K562 (cell line): ENCODE data around the gene CHTOP. TPM values are rescaled to one million over a fixed set of nuclear protein-coding genes. Genes with fewer than 3 reads are reported as not detected.
A peak's percentile ranks its signal among the peaks of the same experiment; 100 is the strongest.

ENCODE experiments used
- ETV1 ChIP-seq: fragments of 450-650 bp; conservative IDR thresholded peaks from 2 replicates; pipeline ENCODE4 v1.6.1; 2016; ENCODE audit warnings: missing genetic modification characterization, control low read depth, low read depth, missing compliant biosample characterization
- GABPB1 ChIP-seq: sonication (generic); formaldehyde crosslinking; IDR thresholded peaks from 2 replicates; pipeline ENCODE4 v1.8.0; 2022; ENCODE audit warnings: mild to moderate bottlenecking, missing genetic modification reagents
- HCFC1 ChIP-seq: IDR thresholded peaks from 2 replicates; pipeline ENCODE4 v1.6.1; 2012; ENCODE audit warnings: low read depth, low read length, improper control_type of control experiment
- HSF4 ChIP-seq: fragments of 250-450 bp; sonication (Bioruptor Pico); IDR thresholded peaks from 2 replicates; pipeline ENCODE4 v2.1.2; 2022; ENCODE audit warnings: mild to moderate bottlenecking, moderate library complexity, borderline replicate concordance
- ILK ChIP-seq: fragments of 450-650 bp; IDR thresholded peaks from 2 replicates; pipeline ENCODE4 v1.6.1; 2016; ENCODE audit warnings: missing genetic modification characterization, low read depth, mild to moderate bottlenecking, missing compliant biosample characterization, moderate library complexity, borderline replicate concordance
- KDM2B ChIP-seq: fragments of 250-450 bp; sonication (Bioruptor Pico); IDR thresholded peaks from 2 replicates; pipeline ENCODE4 v1.8.0; 2021; ENCODE audit warnings: mild to moderate bottlenecking, moderate library complexity
- KLF1 ChIP-seq: fragments of 450-650 bp; IDR thresholded peaks from 2 replicates; pipeline ENCODE4 v1.6.1; 2016; ENCODE audit warnings: missing genetic modification characterization, missing compliant biosample characterization
- MCM5 ChIP-seq: fragments of 450-650 bp; IDR thresholded peaks from 2 replicates; pipeline ENCODE4 v1.6.1; 2016; ENCODE audit warnings: low read depth
- MTA2 ChIP-seq: fragments of 450-650 bp; IDR thresholded peaks from 2 replicates; pipeline ENCODE4 v1.6.1; 2016; ENCODE audit warnings: low read depth
- PHTF2 ChIP-seq: fragments of 250-450 bp; sonication (Bioruptor Pico); IDR thresholded peaks from 2 replicates; pipeline ENCODE4 v1.5.0; 2021; ENCODE audit warnings: mild to moderate bottlenecking
- RHOXF2B ChIP-seq: fragments of 250-450 bp; sonication (Bioruptor Pico); conservative IDR thresholded peaks from 2 replicates; pipeline ENCODE4 v1.5.1; 2021
- SIX5 ChIP-seq, 2 experiments: IDR thresholded peaks; 2 replicates each; pipeline ENCODE4 v1.6.1; 2011; ENCODE audit warnings: low read length in 2 of 2, borderline replicate concordance in 1 of 2, low read depth in 1 of 2, mild to moderate bottlenecking in 1 of 2, moderate library complexity in 1 of 2; ENCODE audit not compliant: insufficient read depth in 1 of 2
- SMAD4 ChIP-seq: fragments of 250-450 bp; sonication (Bioruptor Pico); conservative IDR thresholded peaks from 2 replicates; pipeline ENCODE4 v1.8.0; 2021; ENCODE audit warnings: inconsistent platforms, mild to moderate bottlenecking, moderate library complexity
- STAT5B ChIP-seq: fragments of 250-450 bp; sonication (Bioruptor Pico); IDR thresholded peaks from 2 replicates; pipeline ENCODE4 v1.8.0; 2021; ENCODE audit warnings: mild to moderate bottlenecking, inconsistent platforms
- TAF15 ChIP-seq: fragments of 200-400 bp; formaldehyde crosslinking; IDR thresholded peaks from 2 replicates; pipeline ENCODE4 v1.6.1; 2017; ENCODE audit warnings: mild to moderate bottlenecking, low read depth, low read length, moderate library complexity
- TFAM ChIP-seq: fragments of 250-450 bp; sonication (Bioruptor Pico); conservative IDR thresholded peaks from 2 replicates; pipeline ENCODE4 v1.5.0; 2021; ENCODE audit warnings: mild to moderate bottlenecking, moderate library complexity
- ZFPM2 ChIP-seq: fragments of 250-450 bp; sonication (Bioruptor Pico); IDR thresholded peaks from 2 replicates; pipeline ENCODE4 v1.5.1; 2022; ENCODE audit warnings: mild to moderate bottlenecking
- ZNF316 ChIP-seq: fragments of 450-650 bp; IDR thresholded peaks from 2 replicates; pipeline ENCODE4 v1.6.1; 2016
- ZNF324 ChIP-seq: fragments of 250-450 bp; sonication (Bioruptor Pico); IDR thresholded peaks from 2 replicates; pipeline ENCODE4 v1.4.0; 2020; ENCODE audit warnings: mild to moderate bottlenecking
- ZNF384 ChIP-seq: IDR thresholded peaks from 2 replicates; pipeline ENCODE4 v1.6.1; 2012; ENCODE audit warnings: low read depth, low read length, improper control_type of control experiment
- polyA plus RNA-seq, 8 experiments: library from polyadenylated mRNA; depleted of rRNA in 4 of 8; stranded (reverse) in 5 of 8; unstranded in 3 of 8; fragments of >200 nt; fragmentation: Nextera tagmentation in 2 of 8; fragmentation: Illumina TruSeq in 1 of 8; extraction: Ambion mirVana in 2 of 8; extraction: Trizol in 1 of 8; gene quantifications; 2 replicates each; pipeline versions ENCODE4 v1.2.1 to v1.2.3, GENCODE V29; 2011 to 2014; ENCODE audit warnings: inconsistent platforms in 1 of 8, missing spikeins in 1 of 8
- total RNA-seq, 7 experiments: library from RNA; depleted of rRNA in 6 of 7; stranded (reverse); fragments of >200 nt in 6 of 7; fragmentation: Illumina TruSeq in 2 of 7; extraction: Trizol in 2 of 7; gene quantifications; 2 replicates each; pipeline versions ENCODE4 v1.2.1 to v1.2.3, GENCODE V29; 2011 to 2021; ENCODE audit warnings: low replicate concordance in 1 of 7
- TF ChIP-seq, protein P1 (sequence below): fragments of 250-450 bp; sonication (Bioruptor Pico); IDR thresholded peaks from 2 replicates; pipeline ENCODE4 v1.5.1; 2021; ENCODE audit warnings: mild to moderate bottlenecking
- TF ChIP-seq, protein P2 (sequence below): fragments of 450-650 bp; IDR thresholded peaks from 2 replicates; pipeline ENCODE4 v1.6.1; 2016
- TF ChIP-seq, protein P3 (sequence below): fragments of 200-400 bp; formaldehyde crosslinking; IDR thresholded peaks from 2 replicates; pipeline ENCODE4 v1.6.1; 2017; ENCODE audit warnings: mild to moderate bottlenecking, low read depth, low read length, moderate library complexity
- TF ChIP-seq, protein P4 (sequence below): fragments of 450-650 bp; formaldehyde crosslinking; IDR thresholded peaks from 2 replicates; pipeline ENCODE4 v1.4.0; 2022; ENCODE audit warnings: missing genetic modification characterization

Gene CHTOP
- total and polyA plus RNA-seq, 9 of the 15 experiments (the other 6 are each of a cell fraction or from before 2014, with no cell fraction given) = 10.2 to 91.8 (median 60.8) TPM

DNA sequence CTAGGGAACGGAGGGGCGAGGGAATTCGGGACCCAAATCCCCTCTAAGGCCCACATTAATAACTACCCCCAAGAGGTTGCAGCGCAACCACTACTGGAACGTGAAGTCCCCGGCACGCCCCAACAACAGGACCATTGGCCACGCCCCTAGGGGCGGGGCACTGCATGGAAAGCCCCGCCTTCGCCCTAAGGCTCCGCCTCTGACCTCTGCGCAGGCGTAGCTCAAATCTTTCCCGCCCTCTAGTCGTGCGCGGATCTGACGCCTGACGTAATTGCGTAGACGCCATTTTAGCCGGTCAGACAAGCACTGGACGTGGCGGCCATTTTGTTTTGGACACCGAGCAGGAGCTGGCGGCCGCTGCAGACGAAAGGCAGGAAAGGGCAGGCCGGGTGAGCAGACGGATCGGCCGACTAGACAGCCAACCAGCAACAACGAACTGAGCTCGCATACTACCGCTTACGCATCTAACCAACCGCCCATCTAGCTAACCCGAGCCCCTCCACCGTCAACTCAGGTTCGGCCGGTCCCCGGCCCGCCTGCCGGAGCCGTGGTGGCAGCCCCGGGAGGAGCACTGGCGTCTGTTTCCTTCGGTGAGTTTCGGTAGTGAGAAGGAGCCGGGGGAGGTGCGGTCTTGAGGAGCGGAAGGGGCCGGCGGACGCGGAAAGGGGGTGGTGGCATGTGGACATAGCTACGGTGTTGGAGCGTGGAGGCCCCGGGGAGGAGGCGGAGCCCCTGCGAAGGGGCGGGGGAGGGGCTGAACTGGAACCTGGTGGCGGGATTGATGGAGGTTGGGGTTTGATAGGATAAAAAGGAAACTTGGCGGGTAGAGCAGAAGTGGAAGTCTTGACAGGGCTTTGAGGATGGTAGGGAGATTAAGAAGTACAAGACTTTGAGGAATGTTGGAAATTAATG, at the start of gene CHTOP (continued):
- TF ChIP-seq, protein P1, sequence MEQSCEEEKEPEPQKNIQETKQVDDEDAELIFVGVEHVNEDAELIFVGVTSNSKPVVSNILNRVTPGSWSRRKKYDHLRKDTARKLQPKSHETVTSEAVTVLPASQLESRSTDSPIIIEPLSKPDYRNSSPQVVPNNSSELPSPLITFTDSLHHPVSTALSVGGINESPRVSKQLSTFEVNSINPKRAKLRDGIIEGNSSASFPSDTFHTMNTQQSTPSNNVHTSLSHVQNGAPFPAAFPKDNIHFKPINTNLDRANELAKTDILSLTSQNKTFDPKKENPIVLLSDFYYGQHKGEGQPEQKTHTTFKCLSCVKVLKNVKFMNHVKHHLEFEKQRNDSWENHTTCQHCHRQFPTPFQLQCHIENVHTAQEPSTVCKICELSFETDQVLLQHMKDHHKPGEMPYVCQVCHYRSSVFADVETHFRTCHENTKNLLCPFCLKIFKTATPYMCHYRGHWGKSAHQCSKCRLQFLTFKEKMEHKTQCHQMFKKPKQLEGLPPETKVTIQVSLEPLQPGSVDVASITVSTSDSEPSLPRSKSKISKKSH (CRISPR knock-in tag) = no peak
- TF ChIP-seq MTA2 = no peak
- TF ChIP-seq ZFPM2 = no peak
- TF ChIP-seq, protein P2, sequence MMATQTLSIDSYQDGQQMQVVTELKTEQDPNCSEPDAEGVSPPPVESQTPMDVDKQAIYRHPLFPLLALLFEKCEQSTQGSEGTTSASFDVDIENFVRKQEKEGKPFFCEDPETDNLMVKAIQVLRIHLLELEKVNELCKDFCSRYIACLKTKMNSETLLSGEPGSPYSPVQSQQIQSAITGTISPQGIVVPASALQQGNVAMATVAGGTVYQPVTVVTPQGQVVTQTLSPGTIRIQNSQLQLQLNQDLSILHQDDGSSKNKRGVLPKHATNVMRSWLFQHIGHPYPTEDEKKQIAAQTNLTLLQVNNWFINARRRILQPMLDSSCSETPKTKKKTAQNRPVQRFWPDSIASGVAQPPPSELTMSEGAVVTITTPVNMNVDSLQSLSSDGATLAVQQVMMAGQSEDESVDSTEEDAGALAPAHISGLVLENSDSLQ = peak; percentile 83
- TF ChIP-seq RHOXF2B = no peak
- TF ChIP-seq HCFC1 = peak; percentile 63; the same call in 1 of the 2 replicates
- TF ChIP-seq STAT5B = no peak
- TF ChIP-seq KLF1 (tag) = no peak
- 0 out of 4 replicates have a peak, but pooled peaks of 1 of the 2 experiments have one; percentile 12 for TF ChIP-seq SIX5 (IDR thresholded peaks at IDR 0.05; ENCODE audit: borderline replicate concordance in 1 of 2, insufficient read depth in 1 of 2, low read depth in 1 of 2, low read length in 2 of 2)
- peak; percentile 55; the same call in 1 of the 2 replicates for TF ChIP-seq SMAD4 (CRISPR knock-in tag)
- no peak for TF ChIP-seq TAF15
- no peak for TF ChIP-seq ILK (tag)
- no peak for TF ChIP-seq ZNF316
- TF ChIP-seq GABPB1 (CRISPR knock-in tag) = peak; percentile 85
- TF ChIP-seq TFAM (CRISPR knock-in tag) = no peak
- no peak for TF ChIP-seq KDM2B (CRISPR knock-in tag)
- no peak for TF ChIP-seq ZNF384
- TF ChIP-seq ZNF324 (CRISPR knock-in tag) = no peak
- TF ChIP-seq, protein P3, sequence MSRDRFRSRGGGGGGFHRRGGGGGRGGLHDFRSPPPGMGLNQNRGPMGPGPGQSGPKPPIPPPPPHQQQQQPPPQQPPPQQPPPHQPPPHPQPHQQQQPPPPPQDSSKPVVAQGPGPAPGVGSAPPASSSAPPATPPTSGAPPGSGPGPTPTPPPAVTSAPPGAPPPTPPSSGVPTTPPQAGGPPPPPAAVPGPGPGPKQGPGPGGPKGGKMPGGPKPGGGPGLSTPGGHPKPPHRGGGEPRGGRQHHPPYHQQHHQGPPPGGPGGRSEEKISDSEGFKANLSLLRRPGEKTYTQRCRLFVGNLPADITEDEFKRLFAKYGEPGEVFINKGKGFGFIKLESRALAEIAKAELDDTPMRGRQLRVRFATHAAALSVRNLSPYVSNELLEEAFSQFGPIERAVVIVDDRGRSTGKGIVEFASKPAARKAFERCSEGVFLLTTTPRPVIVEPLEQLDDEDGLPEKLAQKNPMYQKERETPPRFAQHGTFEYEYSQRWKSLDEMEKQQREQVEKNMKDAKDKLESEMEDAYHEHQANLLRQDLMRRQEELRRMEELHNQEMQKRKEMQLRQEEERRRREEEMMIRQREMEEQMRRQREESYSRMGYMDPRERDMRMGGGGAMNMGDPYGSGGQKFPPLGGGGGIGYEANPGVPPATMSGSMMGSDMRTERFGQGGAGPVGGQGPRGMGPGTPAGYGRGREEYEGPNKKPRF = no peak
- no peak for TF ChIP-seq PHTF2 (CRISPR knock-in tag)
- no peak for TF ChIP-seq HSF4 (CRISPR knock-in tag)
- TF ChIP-seq MCM5 = no peak
- TF ChIP-seq, protein P4, sequence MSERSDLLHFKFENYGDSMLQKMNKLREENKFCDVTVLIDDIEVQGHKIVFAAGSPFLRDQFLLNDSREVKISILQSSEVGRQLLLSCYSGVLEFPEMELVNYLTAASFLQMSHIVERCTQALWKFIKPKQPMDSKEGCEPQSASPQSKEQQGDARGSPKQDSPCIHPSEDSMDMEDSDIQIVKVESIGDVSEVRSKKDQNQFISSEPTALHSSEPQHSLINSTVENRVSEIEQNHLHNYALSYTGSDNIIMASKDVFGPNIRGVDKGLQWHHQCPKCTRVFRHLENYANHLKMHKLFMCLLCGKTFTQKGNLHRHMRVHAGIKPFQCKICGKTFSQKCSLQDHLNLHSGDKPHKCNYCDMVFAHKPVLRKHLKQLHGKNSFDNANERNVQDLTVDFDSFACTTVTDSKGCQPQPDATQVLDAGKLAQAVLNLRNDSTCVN (CRISPR knock-in tag) = no peak
- TF ChIP-seq ETV1 (tag) = peak; percentile 80
